ENCODE data around the gene APH1A. TPM values are rescaled to one million over a fixed set of nuclear protein-coding genes. Genes with fewer than 3 reads are reported as not detected.

The APH1A gene
- total RNA-seq, 1 experiment from 2014 or later: 211 TPM

GRCh38 chr1:150234566-150235293, 34.1 kb downstream of the APH1A start:
- Histone ChIP-seq H3K9ac (ENCODE audit: low read length) (peak overlapping the region; percentile 79), H4K20me1 (ENCODE audit: low read length) (peaks cover 4% of the 10 kb centered on the region; the same call in 1 of the 2 replicates), H3K9me2 (replicated peaks; ENCODE audit: low read length) (no peaks in the 10 kb centered on the region), H3K9me3 (ENCODE audit: low read length) (no peaks in the 10 kb centered on the region), H3K4me2 (ENCODE audit: low read length) (peak overlapping the region; percentile 83), H3K79me2 (ENCODE audit: low read length) (peaks cover 60% of the 10 kb centered on the region), H3K4me3 (ENCODE audit: low read length) (peak overlapping the region; percentile 77), H2AFZ (ENCODE audit: low read length) (peak overlapping the region; percentile 69), H3K36me3 (ENCODE audit: low read depth, low read length) (peaks cover 8% of the 10 kb centered on the region; the same call in 1 of the 2 replicates), H3K27ac (ENCODE audit: low read length) (peak overlapping the region; percentile 36), H3F3A (ENCODE audit: low read length, unreplicated experiment) (no peaks in the 10 kb centered on the region), H3K27me3 (ENCODE audit: low read length) (no peaks in the 10 kb centered on the region), H3K4me1 (ENCODE audit: insufficient read depth, low read length) (peaks cover 22% of the 10 kb centered on the region)
- TSS peak; percentile 87 for BruUV-seq (replicated peaks)
- intact Hi-C loops (cut with micrococcal nuclease): loop anchor here (1.0 kb wide), 1 partner anchor 42 kb away; no protein-coding TSS in a partner anchor
- TF ChIP-seq CTCF (conservative IDR thresholded peaks at IDR 0.05; ENCODE audit: low read depth, low read length) (no peak), EZH2 (IDR thresholded peaks at IDR 0.05; ENCODE audit: low read length, unreplicated experiment) (no peak), EZH2phosphoT487 (IDR thresholded peaks at IDR 0.05; ENCODE audit: borderline replicate concordance, low read length) (no peak)
- CTCF ChIA-PET: no interaction called here
- POLR2A ChIA-PET (ENCODE audit: unreplicated experiment): no interaction called here
- ATAC-seq (peak; percentile 43), DNase-seq (peak; percentile 69)

- TF ChIP-seq EZH2phosphoT487 (IDR thresholded peaks at IDR 0.05; ENCODE audit: borderline replicate concordance, low read length) (no peak), EZH2 (IDR thresholded peaks at IDR 0.05; ENCODE audit: low read length, unreplicated experiment) (no peak), CTCF (conservative IDR thresholded peaks at IDR 0.05; ENCODE audit: low read depth, low read length) (no peak)
Observed at GRCh38 chr1:150234309-150234565, 34.6 kb downstream of the APH1A start.

More at GRCh38 chr1:150234309-150234565, 34.6 kb downstream of the APH1A start:
- CTCF ChIA-PET: no interaction called here
- Histone ChIP-seq H3K4me2 (ENCODE audit: low read length) (peak overlapping the region; percentile 83), H3F3A (ENCODE audit: low read length, unreplicated experiment) (no peaks in the 10 kb centered on the region), H3K36me3 (ENCODE audit: low read depth, low read length) (peaks cover 10% of the 10 kb centered on the region; the same call in 1 of the 2 replicates), H3K9ac (ENCODE audit: low read length) (peak overlapping the region; percentile 79), H3K27ac (ENCODE audit: low read length) (peak overlapping the region; percentile 36), H3K79me2 (ENCODE audit: low read length) (peaks cover 60% of the 10 kb centered on the region), H3K27me3 (ENCODE audit: low read length) (no peaks in the 10 kb centered on the region), H2AFZ (ENCODE audit: low read length) (peak overlapping the region; percentile 69), H3K4me1 (ENCODE audit: insufficient read depth, low read length) (peaks cover 22% of the 10 kb centered on the region), H3K9me2 (replicated peaks; ENCODE audit: low read length) (no peaks in the 10 kb centered on the region), H3K4me3 (ENCODE audit: low read length) (peak overlapping the region; percentile 77), H3K9me3 (ENCODE audit: low read length) (no peaks in the 10 kb centered on the region), H4K20me1 (ENCODE audit: low read length) (peaks cover 4% of the 10 kb centered on the region; the same call in 1 of the 2 replicates)
- DNase-seq: no peak
- no peak for ATAC-seq
- POLR2A ChIA-PET (ENCODE audit: unreplicated experiment): interaction anchor here (0.6 kb wide), 1 partner anchor 555 kb away, joined by 4 read pairs; no protein-coding TSS in a partner anchor
- BruUV-seq (replicated peaks): no TSS peak
- intact Hi-C loops (cut with micrococcal nuclease): loop anchor here (1.0 kb wide), 1 partner anchor 42 kb away; no protein-coding TSS in a partner anchor

Measured in PC-3 (cell line).